DND-41 (cell line): ENCODE measurements around the gene DMRT1.

Source experiments
- EZH2 ChIP-seq: IDR thresholded peaks from 3 replicates; pipeline ENCODE4 v1.6.1; 2012; ENCODE audit warnings: borderline replicate concordance, low read depth, mild to moderate bottlenecking, moderate library complexity, low read length, inconsistent platforms; ENCODE audit not compliant: severe bottlenecking
- TF ChIP-seq, protein P1 (sequence below): IDR thresholded peaks from 2 replicates; pipeline ENCODE4 v1.5.1; 2012; ENCODE audit warnings: borderline replicate concordance, low read length, moderate library complexity, mild to moderate bottlenecking; ENCODE audit not compliant: poor library complexity, severe bottlenecking; ENCODE audit errors: extremely low read depth

DNA sequence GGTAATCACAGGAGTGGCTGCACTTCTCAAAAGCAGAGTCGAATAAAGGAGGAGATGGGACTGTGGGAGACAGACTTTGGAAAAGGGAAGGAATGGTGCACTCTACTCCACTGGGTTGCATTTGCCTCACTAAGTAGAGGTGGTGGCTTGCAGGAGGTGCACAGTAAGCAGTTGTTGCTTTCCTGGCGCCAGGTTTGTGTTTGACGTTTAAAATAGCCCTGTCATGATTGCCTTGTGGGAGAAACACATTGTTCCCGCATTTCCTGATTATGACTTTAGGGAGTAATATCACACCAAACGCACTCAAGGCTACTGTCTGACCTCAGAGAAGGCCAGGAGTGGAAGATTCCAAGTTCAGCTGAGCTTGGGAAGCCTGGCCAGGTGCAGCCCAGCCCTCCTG lies 36.7 kb downstream of the DMRT1 start:
- TF ChIP-seq, protein P1, sequence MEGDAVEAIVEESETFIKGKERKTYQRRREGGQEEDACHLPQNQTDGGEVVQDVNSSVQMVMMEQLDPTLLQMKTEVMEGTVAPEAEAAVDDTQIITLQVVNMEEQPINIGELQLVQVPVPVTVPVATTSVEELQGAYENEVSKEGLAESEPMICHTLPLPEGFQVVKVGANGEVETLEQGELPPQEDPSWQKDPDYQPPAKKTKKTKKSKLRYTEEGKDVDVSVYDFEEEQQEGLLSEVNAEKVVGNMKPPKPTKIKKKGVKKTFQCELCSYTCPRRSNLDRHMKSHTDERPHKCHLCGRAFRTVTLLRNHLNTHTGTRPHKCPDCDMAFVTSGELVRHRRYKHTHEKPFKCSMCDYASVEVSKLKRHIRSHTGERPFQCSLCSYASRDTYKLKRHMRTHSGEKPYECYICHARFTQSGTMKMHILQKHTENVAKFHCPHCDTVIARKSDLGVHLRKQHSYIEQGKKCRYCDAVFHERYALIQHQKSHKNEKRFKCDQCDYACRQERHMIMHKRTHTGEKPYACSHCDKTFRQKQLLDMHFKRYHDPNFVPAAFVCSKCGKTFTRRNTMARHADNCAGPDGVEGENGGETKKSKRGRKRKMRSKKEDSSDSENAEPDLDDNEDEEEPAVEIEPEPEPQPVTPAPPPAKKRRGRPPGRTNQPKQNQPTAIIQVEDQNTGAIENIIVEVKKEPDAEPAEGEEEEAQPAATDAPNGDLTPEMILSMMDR = no peak
- no peak for TF ChIP-seq EZH2
